ENCODE measurements around the gene COQ10A. TPM values are rescaled to one million over a fixed set of nuclear protein-coding genes. Genes with fewer than 3 reads are reported as not detected.

The COQ10A gene
- total and polyA plus RNA-seq, 4 donors = 3.2 to 40.7 (median 15.5) TPM

DNA sequence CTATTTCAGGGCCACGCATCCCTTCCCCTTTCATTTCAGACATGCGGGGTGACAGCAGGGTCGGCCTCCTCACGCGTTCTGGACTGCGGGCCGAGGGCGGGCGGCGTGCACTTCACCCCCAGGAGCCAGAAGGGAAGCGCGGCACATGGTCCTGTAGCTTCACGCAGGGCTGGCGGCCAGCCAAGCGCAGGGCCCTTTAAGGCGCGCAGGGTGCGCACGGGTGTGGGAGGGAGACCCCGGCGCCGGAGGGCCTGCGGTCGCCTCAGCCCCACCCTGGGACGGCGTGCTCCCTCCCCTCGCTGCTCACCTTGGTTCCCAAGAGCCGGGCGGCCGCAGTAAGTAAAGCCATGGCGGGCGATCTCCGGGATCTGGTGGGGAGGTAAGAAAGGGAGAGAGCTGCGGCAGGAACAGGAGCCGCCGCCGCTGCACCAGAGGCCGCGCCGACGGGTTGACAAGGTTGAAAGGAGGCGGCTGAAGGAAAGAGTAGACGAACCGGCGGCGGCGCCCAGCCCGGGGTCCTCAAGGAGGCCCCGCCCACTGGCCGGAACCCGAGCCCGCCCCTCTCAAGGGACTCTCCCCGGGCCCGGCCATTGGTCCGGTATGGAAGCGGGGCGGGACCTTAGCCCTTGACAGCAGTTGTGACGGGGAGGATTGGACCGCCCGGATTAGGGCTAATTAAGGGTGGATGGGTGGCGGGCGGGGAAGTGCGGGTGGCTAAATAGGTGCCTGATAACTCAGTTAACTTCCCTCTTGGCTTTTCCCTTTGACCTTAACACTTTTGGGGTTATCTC lies 33.3 kb downstream of the COQ10A start, which contains the start of gene CS:
Gene CS, minus strand, starts transcription at position 478 of the 791 bp plus-strand sequence. Its CDS starts 129 bp downstream, at position 349.
- Histone ChIP-seq H3K27ac (ENCODE audit: low read depth in 1 of 2, low read length in 2 of 2) (peak within 1 kb of the TSS; percentile 86 to 95), H3K9me3 (ENCODE audit: control insufficient read depth in 4 of 4, low read length in 3 of 4) (no peaks in the 10 kb centered on the region), H3K27me3 (ENCODE audit: control insufficient read depth in 4 of 4, insufficient read depth in 4 of 4, low read length in 3 of 4) (no peaks in the 10 kb centered on the region), H3K36me3 (ENCODE audit: control insufficient read depth in 4 of 4, insufficient read depth in 3 of 4, low read depth in 1 of 4, low read length in 3 of 4) (peaks cover 0 to 2% (median 0%) of the 10 kb centered on the region in 4 donors), H3K9ac (ENCODE audit: low read depth in 1 of 2, low read length in 2 of 2) (peak within 1 kb of the TSS; percentile 67 to 80), H3K4me3 (ENCODE audit: low read depth in 1 of 3, low read length in 3 of 3) (peak within 1 kb of the TSS; percentile 70 to 97 (median 96)), H3K4me1 (ENCODE audit: control insufficient read depth in 4 of 4, insufficient read depth in 4 of 4, low read length in 3 of 4) (peaks cover 14 to 64% (median 60%) of the 10 kb centered on the region in 4 donors)
- TF ChIP-seq JUND (IDR thresholded peaks at IDR 0.05) (peak in 1 of 2 donors; percentile 42), FOXA1 (IDR thresholded peaks at IDR 0.05) (no peak), GABPA (IDR thresholded peaks at IDR 0.05 in 1 of 2, conservative IDR thresholded peaks at IDR 0.05 in 1 of 2) (peak; percentile 19 to 68), EGR1 (IDR thresholded peaks at IDR 0.05; ENCODE audit: low read depth in 2 of 2) (peak in 1 of 2 donors; percentile 22), ATF3 (IDR thresholded peaks at IDR 0.05) (no peak), SP1 (IDR thresholded peaks at IDR 0.05) (peak; percentile 86), NR2F2 (IDR thresholded peaks at IDR 0.05) (peak; percentile 86), MAX (IDR thresholded peaks at IDR 0.05) (no peak), REST (IDR thresholded peaks at IDR 0.05) (peak; percentile 58), FOXA2 (IDR thresholded peaks at IDR 0.05) (no peak), HNF4A (conservative IDR thresholded peaks at IDR 0.05) (peak; percentile 36 to 46), TAF1 (conservative IDR thresholded peaks at IDR 0.05) (peak; percentile 67), RXRA (IDR thresholded peaks at IDR 0.05) (peak; percentile 60 to 65), YY1 (IDR thresholded peaks at IDR 0.05) (peak; percentile 77), RAD21 (IDR thresholded peaks at IDR 0.05) (peak; percentile 10 to 40), CTCF (IDR thresholded peaks at IDR 0.05; ENCODE audit: low read depth, low read length, missing input control) (no peak), HNF4G (IDR thresholded peaks at IDR 0.05) (no peak)
- TF ChIP-seq, protein P1, sequence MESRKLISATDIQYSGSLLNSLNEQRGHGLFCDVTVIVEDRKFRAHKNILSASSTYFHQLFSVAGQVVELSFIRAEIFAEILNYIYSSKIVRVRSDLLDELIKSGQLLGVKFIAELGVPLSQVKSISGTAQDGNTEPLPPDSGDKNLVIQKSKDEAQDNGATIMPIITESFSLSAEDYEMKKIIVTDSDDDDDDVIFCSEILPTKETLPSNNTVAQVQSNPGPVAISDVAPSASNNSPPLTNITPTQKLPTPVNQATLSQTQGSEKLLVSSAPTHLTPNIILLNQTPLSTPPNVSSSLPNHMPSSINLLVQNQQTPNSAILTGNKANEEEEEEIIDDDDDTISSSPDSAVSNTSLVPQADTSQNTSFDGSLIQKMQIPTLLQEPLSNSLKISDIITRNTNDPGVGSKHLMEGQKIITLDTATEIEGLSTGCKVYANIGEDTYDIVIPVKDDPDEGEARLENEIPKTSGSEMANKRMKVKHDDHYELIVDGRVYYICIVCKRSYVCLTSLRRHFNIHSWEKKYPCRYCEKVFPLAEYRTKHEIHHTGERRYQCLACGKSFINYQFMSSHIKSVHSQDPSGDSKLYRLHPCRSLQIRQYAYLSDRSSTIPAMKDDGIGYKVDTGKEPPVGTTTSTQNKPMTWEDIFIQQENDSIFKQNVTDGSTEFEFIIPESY (IDR thresholded peaks at IDR 0.05) = peak; percentile 9
- DNase-seq (ENCODE audit: low spot score) = peak; percentile 96
- under 1% methylated on average over 63 of the region's 63 CpGs for WGBS
